ENCODE measurements around the gene CD38. TPM values are rescaled to one million over a fixed set of nuclear protein-coding genes. Genes with fewer than 3 reads are reported as not detected.

The CD38 gene
- polyA plus RNA-seq, 2 of the 4 experiments (the other 2 are of a cell fraction), result 7.8 to 12.4 TPM

- no peak overlapping the region for H3K4me2 ChIP-seq
- TF ChIP-seq PHF8 (IDR thresholded peaks at IDR 0.05; ENCODE audit: borderline replicate concordance, low read depth), result no peak
- TF ChIP-seq E2F6 (IDR thresholded peaks at IDR 0.05; ENCODE audit: borderline replicate concordance, low read depth), result no peak
- TF ChIP-seq TP53 (CRISPR knock-in tag; IDR thresholded peaks at IDR 0.05), result no peak
- no peak for TF ChIP-seq MAZ (IDR thresholded peaks at IDR 0.05; ENCODE audit: borderline replicate concordance, low read depth, low read length)
- TF ChIP-seq CHD4 (IDR thresholded peaks at IDR 0.05; ENCODE audit: borderline replicate concordance), result no peak
- TF ChIP-seq KDM5A (IDR thresholded peaks at IDR 0.05), result no peak
- no peak for TF ChIP-seq PBX3 (IDR thresholded peaks at IDR 0.05)
- TF ChIP-seq HOXB5 (CRISPR knock-in tag; IDR thresholded peaks at IDR 0.05), result no peak
- no peak for TF ChIP-seq HEYL (CRISPR knock-in tag; IDR thresholded peaks at IDR 0.05)
- TF ChIP-seq MYC (IDR thresholded peaks at IDR 0.05; ENCODE audit: borderline replicate concordance, low read length), result no peak
- no peak for TF ChIP-seq POLR2AphosphoS2 (conservative IDR thresholded peaks at IDR 0.05; ENCODE audit: low read length)
- ChIA-PET CTCF (no interaction called here), POLR2A (no interaction called here)
- FAIRE-seq (no peak), DNase-seq (ENCODE audit: low read depth in 1 of 2, low spot score in 1 of 2) (no peak), ATAC-seq (no peak)
- peaks cover 3% of the 10 kb centered on the region; the same call in 1 of the 3 replicates for H3K9me3 ChIP-seq
- H3K4me3 ChIP-seq, result no peak overlapping the region
- H3K4me1 ChIP-seq, result no peaks in the 10 kb centered on the region
- 81% methylated on average over 4 of the region's 4 CpGs for WGBS (ENCODE audit: missing lambda C conversion rate)
- no peak overlapping the region for H3K27ac ChIP-seq
Observed at GRCh38 chr4:15736514-15737050, 41.5 kb upstream of the CD38 start.

- ChIA-PET POLR2A (no interaction called here), CTCF (interaction anchor here (1.3 kb wide), 1 partner anchor 38 kb away, joined by 3 read pairs; no protein-coding TSS in a partner anchor)
- no peaks in the 10 kb centered on the region for H3K4me1 ChIP-seq
- H3K9me3 ChIP-seq, result peaks cover 8% of the 10 kb centered on the region; the same call in 2 of the 3 replicates
- no peak overlapping the region for H3K4me2 ChIP-seq
- H3K27ac ChIP-seq, result no peak overlapping the region
- WGBS (ENCODE audit: missing lambda C conversion rate), result 28% methylated on average over 2 of the region's 3 CpGs
- ATAC-seq, result no peak
- TF ChIP-seq EHF (CRISPR knock-in tag; IDR thresholded peaks at IDR 0.05) (no peak), MAZ (IDR thresholded peaks at IDR 0.05; ENCODE audit: borderline replicate concordance, low read depth, low read length) (no peak), MAFK (IDR thresholded peaks at IDR 0.05; ENCODE audit: partially characterized antibody) (no peak), PHF8 (IDR thresholded peaks at IDR 0.05; ENCODE audit: borderline replicate concordance, low read depth) (no peak), KDM1A (IDR thresholded peaks at IDR 0.05; ENCODE audit: low read depth) (no peak), HOXA7 (CRISPR knock-in tag; IDR thresholded peaks at IDR 0.05) (no peak), JUN (IDR thresholded peaks at IDR 0.05) (no peak), EHMT2 (IDR thresholded peaks at IDR 0.05; ENCODE audit: low read depth) (no peak), NPAS2 (CRISPR knock-in tag; IDR thresholded peaks at IDR 0.05; ENCODE audit: borderline replicate concordance) (no peak), ZSCAN20 (CRISPR knock-in tag; IDR thresholded peaks at IDR 0.05) (no peak), GATA3 (IDR thresholded peaks at IDR 0.05; ENCODE audit: borderline replicate concordance) (no peak), HOXB5 (CRISPR knock-in tag; IDR thresholded peaks at IDR 0.05) (no peak), HEYL (CRISPR knock-in tag; IDR thresholded peaks at IDR 0.05) (no peak), ZC3H11A (IDR thresholded peaks at IDR 0.05) (no peak), E2F6 (IDR thresholded peaks at IDR 0.05; ENCODE audit: borderline replicate concordance, low read depth) (no peak), POLR2AphosphoS2 (conservative IDR thresholded peaks at IDR 0.05; ENCODE audit: low read length) (no peak)
- TF ChIP-seq, protein P1, sequence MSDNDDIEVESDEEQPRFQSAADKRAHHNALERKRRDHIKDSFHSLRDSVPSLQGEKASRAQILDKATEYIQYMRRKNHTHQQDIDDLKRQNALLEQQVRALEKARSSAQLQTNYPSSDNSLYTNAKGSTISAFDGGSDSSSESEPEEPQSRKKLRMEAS (IDR thresholded peaks at IDR 0.05), result no peak
- no peak for FAIRE-seq
- no peak overlapping the region for H3K4me3 ChIP-seq
- no peak for DNase-seq (ENCODE audit: low read depth in 1 of 2, low spot score in 1 of 2)
Observed at GRCh38 chr4:15737255-15737654, 40.9 kb upstream of the CD38 start.
